ENCODE measurements around the gene TOE1.

Gene TOE1

GRCh38 chr1:45321444-45321843 is 18.5 kb upstream of the TOE1 start:
- peak overlapping the region; percentile 95 for H3K4me2 ChIP-seq (ENCODE audit: low read length)
- peak overlapping the region; percentile 83 for H3K27ac ChIP-seq (ENCODE audit: low read length)
- TF ChIP-seq CTCF (IDR thresholded peaks at IDR 0.05; ENCODE audit: low read depth, low read length) (no peak), EZH2phosphoT487 (IDR thresholded peaks at IDR 0.05; ENCODE audit: low read depth) (no peak)
- no peaks in the 10 kb centered on the region for H3K36me3 ChIP-seq (replicated peaks; ENCODE audit: low read depth, low read length)
- peak overlapping the region; percentile 93; the same call in 1 of the 2 replicates for H2AFZ ChIP-seq (ENCODE audit: low read depth, low read length)
- no peaks in the 10 kb centered on the region for H3K9me3 ChIP-seq (ENCODE audit: insufficient read depth, low read length)
- H3K27me3 ChIP-seq (ENCODE audit: low read depth, low read length): no peaks in the 10 kb centered on the region
- H3K9ac ChIP-seq (ENCODE audit: low read length): peak overlapping the region; percentile 75
- H4K20me1 ChIP-seq (ENCODE audit: insufficient read depth, low read length): no peaks in the 10 kb centered on the region
- H3K4me1 ChIP-seq (ENCODE audit: low read length): peaks cover 26% of the 10 kb centered on the region
- no peaks in the 10 kb centered on the region for H3K79me2 ChIP-seq (ENCODE audit: low read length)
- H3K4me3 ChIP-seq (ENCODE audit: low read length): peak overlapping the region; percentile 76

- peak overlapping the region; percentile 95 for H3K4me2 ChIP-seq (ENCODE audit: low read length)
- TF ChIP-seq EZH2phosphoT487 (IDR thresholded peaks at IDR 0.05; ENCODE audit: low read depth): no peak
- TF ChIP-seq CTCF (IDR thresholded peaks at IDR 0.05; ENCODE audit: low read depth, low read length): no peak
- no peaks in the 10 kb centered on the region for H3K36me3 ChIP-seq (replicated peaks; ENCODE audit: low read depth, low read length)
These were observed 17.4 kb upstream of the TOE1 start for GRCh38 chr1:45322486-45323040.

GRCh38 chr1:45325851-45326506 is 14.0 kb upstream of the TOE1 start:
- no peak overlapping the region for H2AFZ ChIP-seq (ENCODE audit: low read depth, low read length)
- H3K4me2 ChIP-seq (ENCODE audit: low read length): no peak overlapping the region
- H4K20me1 ChIP-seq (ENCODE audit: insufficient read depth, low read length): no peaks in the 10 kb centered on the region
- H3K27ac ChIP-seq (ENCODE audit: low read length): no peak overlapping the region
- no peaks in the 10 kb centered on the region for H3K27me3 ChIP-seq (ENCODE audit: low read depth, low read length)
- no peak overlapping the region for H3K9ac ChIP-seq (ENCODE audit: low read length)
- H3K4me1 ChIP-seq (ENCODE audit: low read length): peaks cover 22% of the 10 kb centered on the region
- no peak overlapping the region for H3K4me3 ChIP-seq (ENCODE audit: low read length)
- H3K79me2 ChIP-seq (ENCODE audit: low read length): no peaks in the 10 kb centered on the region
- TF ChIP-seq EZH2phosphoT487 (IDR thresholded peaks at IDR 0.05; ENCODE audit: low read depth) (no peak), CTCF (IDR thresholded peaks at IDR 0.05; ENCODE audit: low read depth, low read length) (no peak)
- H3K36me3 ChIP-seq (replicated peaks; ENCODE audit: low read depth, low read length): no peaks in the 10 kb centered on the region
- H3K9me3 ChIP-seq (ENCODE audit: insufficient read depth, low read length): no peaks in the 10 kb centered on the region

More at GRCh38 chr1:45322486-45323040, 17.4 kb upstream of the TOE1 start:
- peak overlapping the region; percentile 54 for H3K4me3 ChIP-seq (ENCODE audit: low read length)
- peak overlapping the region; percentile 2; the same call in 1 of the 2 replicates for H2AFZ ChIP-seq (ENCODE audit: low read depth, low read length)
- H3K27ac ChIP-seq (ENCODE audit: low read length): peak overlapping the region; percentile 57
- H4K20me1 ChIP-seq (ENCODE audit: insufficient read depth, low read length): no peaks in the 10 kb centered on the region
- H3K9ac ChIP-seq (ENCODE audit: low read length): peak overlapping the region; percentile 58
- peaks cover 26% of the 10 kb centered on the region for H3K4me1 ChIP-seq (ENCODE audit: low read length)
- no peaks in the 10 kb centered on the region for H3K79me2 ChIP-seq (ENCODE audit: low read length)
- no peaks in the 10 kb centered on the region for H3K27me3 ChIP-seq (ENCODE audit: low read depth, low read length)
- no peaks in the 10 kb centered on the region for H3K9me3 ChIP-seq (ENCODE audit: insufficient read depth, low read length)

Measured in OCI-LY3 (cell line).